ENCODE measurements around the gene MLLT6. TPM values are rescaled to one million over a fixed set of nuclear protein-coding genes. Genes with fewer than 3 reads are reported as not detected.
A peak's percentile ranks its signal among the peaks of the same experiment; 100 is the strongest.

MLLT6 gene
- 10 to 100 TPM; 82.5 to 87.9 TPM for total RNA-seq
- long read RNA-seq, transcript MLLT6-205 (1 exons, 2,937 nt): major isoform, 5 of 35 reads
- long read RNA-seq, partial matches to known transcripts: 4 of 35 reads
- long read RNA-seq, other reads (novel, unspliced or antisense): 26 of 35 reads

- ATAC-seq (peak; percentile 42), DNase-seq (peak; percentile 80 to 84)
- intact Hi-C loops (cut with DNase I, micrococcal nuclease): no loop called here
Observed at GRCh38 chr17:38704606-38705522, at the start of gene MLLT6. Gene MLLT6 (plus strand): TSS chr17:38705273. CDS start chr17:38705633, 360 bp downstream.

GRCh38 chr17:38656959-38657823 is 47.9 kb upstream of the MLLT6 start:
- peak; percentile 70 for ATAC-seq
- intact Hi-C loops (cut with DNase I, micrococcal nuclease): no loop called here
- peak in 1 of 2 donors; percentile 25 for DNase-seq

GRCh38 chr17:38657824-38658740 is 47.0 kb upstream of the MLLT6 start:
- ATAC-seq (no peak), DNase-seq (no peak)
- intact Hi-C loops (cut with DNase I, micrococcal nuclease): no loop called here

DNA sequence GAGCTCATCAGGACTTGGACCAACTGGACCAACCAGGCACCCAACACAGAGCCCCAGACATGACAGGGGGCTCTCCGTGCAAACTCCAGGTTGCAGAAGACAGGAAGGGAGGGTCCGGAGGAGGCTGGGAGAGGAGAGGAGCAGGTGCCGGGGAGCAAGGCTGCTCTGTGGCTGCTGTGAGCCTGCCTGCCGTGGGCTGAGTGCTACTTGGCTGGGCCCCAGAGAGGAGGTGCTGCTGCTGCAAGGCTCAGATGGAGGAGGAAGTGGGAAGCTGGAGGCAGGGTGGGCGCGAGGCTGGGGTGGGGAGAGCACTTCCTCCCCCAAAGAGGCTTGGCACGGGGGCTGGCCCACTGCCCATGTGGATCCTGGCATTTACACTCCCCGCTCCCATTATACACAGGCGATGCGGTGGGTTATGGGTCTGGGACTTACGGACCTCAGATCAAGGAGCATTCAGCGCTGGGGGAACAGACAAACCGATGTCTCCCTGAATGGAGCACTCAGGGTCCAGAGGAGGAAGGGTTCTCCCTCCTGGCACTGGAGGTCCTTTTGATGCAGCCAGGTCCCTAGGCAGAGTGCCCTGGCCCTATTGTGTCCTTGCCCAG is 46.2 kb upstream of the MLLT6 start:
- intact Hi-C loops (cut with DNase I, micrococcal nuclease): no loop called here
- ATAC-seq: no peak
- DNase-seq: no peak

- intact Hi-C loops (cut with DNase I, micrococcal nuclease): no loop called here
- no peak for ATAC-seq
- DNase-seq: no peak
Observed at GRCh38 chr17:38659415-38659814, 45.7 kb upstream of the MLLT6 start.

DNA sequence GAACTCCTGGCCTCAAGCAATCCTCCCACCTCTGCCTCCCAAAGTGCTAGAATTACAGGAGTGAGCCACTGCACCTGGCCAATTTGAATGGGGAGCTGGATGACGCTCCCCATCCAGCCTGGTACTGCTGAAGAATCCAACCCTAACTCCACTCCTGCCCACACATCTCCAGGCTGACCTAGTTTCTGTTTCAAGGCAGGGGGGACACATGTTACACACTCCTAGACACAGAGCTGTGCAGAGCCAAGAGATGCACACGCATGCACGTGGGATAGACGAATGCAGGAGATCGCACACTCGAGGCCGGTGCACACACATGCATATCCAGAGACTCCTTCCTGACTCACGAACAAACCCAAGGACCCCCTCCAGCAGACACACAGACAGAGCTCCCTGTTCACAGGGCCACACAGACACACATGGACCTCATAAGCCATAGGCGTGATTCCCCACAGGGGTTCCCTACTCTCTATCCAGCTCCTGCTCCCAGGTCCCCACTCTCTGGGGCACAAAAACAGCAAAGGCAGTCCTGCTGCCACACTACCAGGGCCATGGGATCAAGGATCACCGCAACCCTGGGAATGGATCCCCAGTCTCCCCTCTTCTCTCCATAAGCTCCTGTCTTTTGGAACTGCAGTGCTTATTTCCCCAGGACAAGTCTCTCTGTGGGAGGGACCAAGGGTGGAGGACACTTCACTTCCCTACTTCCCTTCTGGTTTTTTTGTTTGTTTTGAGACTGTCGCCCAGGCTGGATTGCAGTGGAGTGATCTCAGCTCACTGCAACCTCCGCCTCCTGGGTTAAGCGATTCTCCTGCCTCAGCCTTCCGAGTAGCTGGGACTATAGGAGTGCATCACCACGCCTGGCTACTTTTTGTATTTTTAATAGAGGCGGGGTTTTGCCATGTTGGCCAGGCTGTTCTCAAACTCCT is 44.7 kb upstream of the MLLT6 start:
- ATAC-seq (peak; percentile 74), DNase-seq (peak in 1 of 2 donors; percentile 21)
- intact Hi-C loops (cut with DNase I, micrococcal nuclease): loop anchor here (10.0 kb wide), 2 partner anchors 96 to 166 kb away; no protein-coding TSS in a partner anchor

DNA sequence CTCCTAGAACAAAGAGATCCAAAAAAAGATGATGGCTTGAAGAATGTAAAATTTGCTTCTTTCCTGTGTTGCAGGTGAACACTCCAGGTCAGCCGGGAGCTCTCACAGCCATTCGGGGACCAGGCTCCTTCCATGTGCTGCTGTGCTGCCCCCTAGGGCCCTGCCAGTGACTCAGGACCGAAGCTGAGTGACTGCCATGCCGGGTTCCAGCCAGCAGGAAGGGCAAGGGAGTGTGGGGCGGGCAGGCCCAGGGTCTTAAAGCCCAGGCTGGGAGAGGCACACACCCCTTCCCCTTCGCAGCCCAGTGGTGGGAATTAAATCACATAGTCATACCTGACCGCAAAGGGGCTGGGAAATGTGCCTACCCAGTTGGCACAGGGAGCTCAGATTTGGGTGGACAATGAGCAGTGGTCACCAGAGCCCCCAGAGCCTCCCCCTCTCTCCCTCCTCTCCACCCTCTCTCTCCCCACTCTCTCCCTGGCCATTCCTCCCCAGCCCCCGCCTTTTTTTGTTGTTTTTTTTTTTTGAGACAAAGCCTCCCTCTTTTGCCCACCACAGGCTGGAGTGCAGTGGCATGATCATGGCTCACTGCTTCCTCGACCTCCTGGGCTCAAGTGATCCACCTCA is 41.8 kb upstream of the MLLT6 start:
- ATAC-seq: peak; percentile 90
- intact Hi-C loops (cut with DNase I, micrococcal nuclease): loop anchor here (10.0 kb wide), 2 partner anchors 98 to 168 kb away; no protein-coding TSS in a partner anchor
- DNase-seq: peak; percentile 58 to 75

DNA sequence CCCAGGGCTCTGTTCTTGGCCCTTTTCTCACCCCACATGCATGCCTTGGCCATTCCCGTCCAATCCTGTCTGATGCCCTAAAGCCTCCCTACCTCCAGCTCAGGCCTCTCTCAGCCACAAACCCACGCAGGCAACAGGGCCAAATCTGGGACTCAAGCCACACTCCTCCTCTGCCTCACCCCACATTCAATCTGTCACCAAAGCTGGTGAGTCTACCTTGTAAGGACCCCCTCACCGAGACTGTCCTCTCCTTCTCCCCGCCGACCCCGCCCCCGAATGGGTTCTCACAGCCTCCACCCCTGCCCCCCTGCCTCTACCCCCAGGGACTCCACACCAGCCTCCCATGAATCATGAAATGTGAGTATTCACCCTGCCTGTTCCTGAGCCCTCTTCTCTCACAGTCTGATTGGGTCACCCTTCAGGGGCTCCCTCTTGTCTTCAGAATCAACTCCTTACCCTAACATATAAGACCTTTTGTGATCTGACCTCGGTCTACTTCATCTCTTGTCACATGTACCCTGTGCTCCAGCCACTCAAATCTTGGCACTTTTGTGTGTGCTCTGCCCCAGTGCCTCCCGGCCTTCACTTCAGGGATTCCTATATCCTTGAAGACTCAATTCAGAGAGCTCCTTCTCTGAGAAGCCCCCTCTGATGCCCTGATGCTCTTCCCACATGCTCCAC is 41.0 kb upstream of the MLLT6 start:
- ATAC-seq (no peak), DNase-seq (no peak)
- intact Hi-C loops (cut with DNase I, micrococcal nuclease): loop anchor here (10.0 kb wide), 2 partner anchors 99 to 169 kb away; no protein-coding TSS in a partner anchor

DNA sequence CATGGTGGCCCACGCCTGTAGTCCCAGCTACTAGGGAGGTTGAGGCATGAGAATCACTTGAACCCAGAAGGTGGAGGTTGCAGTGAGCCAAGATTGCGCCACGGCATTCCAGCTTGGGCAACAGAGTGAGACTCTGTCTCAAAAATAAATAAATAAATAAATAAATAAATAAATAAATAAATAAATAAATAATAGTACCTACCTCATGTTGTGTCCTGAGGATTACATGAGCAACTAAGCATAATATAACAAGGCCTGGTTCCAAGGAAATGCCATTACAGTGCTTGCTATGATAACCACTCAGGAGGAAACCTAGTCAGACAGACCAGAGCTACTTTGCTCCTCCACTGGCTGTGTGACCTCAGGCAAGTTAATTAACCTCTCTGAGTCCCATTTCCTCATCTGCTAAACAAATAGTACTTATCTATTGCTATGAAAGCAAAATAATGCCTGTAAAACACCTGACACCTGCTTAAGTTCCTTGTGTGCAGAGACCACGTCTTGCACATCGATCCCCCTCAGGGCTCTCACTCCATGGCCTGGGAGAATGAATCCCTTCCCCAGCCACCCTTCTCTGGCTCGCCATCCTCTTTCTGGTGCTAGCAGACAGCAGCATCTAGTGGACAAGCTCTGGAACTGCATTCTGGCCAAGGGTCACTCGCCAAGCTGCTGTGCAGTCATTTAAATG is 37.8 kb upstream of the MLLT6 start:
- intact Hi-C loops (cut with DNase I, micrococcal nuclease): loop anchor here (5.0 to 10.0 kb wide), 3 partner anchors 102 to 172 kb away; no protein-coding TSS in a partner anchor
- ATAC-seq (peak; percentile 79), DNase-seq (peak; percentile 48 to 66)

DNA sequence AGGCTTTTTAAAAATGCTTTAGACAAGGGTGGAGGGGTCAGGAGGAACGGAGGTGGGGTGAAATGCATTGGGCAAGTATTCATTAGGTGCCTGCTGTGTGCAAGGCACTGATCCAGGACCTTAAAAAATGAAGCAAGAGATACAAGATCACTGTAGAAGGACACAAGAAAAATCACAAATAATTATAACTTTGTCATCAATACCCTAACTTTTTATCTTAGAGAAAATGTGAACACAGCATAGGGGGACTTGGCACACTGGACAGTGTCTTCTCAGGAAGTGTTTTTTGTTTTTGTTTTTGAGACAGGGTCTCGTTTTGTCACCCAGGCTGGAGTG is 37.3 kb upstream of the MLLT6 start:
- DNase-seq: no peak
- intact Hi-C loops (cut with DNase I, micrococcal nuclease): loop anchor here (5.0 to 10.0 kb wide), 3 partner anchors 103 to 173 kb away; no protein-coding TSS in a partner anchor
- no peak for ATAC-seq

DNA sequence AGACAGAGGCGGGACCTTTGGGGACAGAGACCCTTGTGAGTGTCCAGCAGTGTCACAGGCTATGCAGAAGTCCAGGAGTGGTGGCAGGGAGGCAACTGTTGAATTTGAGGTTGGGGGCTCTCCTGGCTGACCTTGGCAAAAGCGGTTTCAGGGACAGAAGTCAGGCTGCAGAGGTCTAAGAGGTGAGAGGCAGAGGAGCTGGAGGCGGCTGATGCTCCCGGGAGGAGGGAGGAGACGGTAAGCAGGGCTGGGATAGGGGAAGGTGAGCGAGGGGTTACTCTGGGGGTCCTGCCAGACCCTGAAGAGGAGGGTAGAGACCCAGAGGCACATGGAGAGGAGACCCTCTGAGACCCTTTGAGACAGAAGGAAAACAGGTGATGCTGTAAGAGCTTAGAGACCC is 35.6 kb upstream of the MLLT6 start:
- ATAC-seq (no peak), DNase-seq (no peak)
- intact Hi-C loops (cut with DNase I, micrococcal nuclease): loop anchor here (5.0 to 10.0 kb wide), 3 partner anchors 105 to 175 kb away; no protein-coding TSS in a partner anchor

DNA sequence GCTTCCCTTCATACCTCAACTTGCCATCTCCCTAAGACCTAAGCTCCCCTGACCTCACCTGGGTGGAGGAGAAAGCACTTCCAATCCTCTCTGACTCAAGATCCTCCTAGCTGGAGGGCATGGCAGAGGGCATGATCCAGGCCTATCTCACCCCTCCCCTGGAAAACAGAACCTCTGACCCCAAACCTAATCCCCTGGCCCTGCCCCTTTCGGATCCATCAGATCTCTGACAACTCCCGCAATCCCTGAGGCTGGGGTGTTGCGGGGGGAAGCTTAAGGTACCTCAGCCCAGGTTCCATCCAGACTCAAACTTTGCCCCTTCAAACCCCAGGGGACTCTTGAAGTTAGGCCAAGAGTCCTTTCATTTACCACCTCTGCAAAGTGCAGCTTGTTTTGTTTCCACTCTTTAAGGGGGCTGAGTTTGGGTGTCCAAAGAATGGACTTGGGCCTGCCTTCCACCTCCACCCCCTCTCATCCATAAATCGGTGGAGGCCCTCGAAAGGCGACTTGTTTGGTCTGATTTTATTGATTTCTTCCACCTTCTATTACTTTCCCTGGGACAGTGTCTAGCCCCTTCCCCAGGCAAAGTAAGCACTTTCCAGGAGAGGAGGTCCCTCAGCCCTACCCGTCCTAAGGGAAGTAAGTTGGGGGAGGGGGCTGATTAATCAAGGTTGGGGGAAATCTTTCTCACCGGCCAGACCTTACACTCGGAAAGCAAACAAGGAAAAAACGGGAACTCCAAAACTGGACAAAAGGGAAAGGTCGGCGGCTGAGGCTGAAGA is 32.9 kb upstream of the MLLT6 start:
- ATAC-seq: no peak
- intact Hi-C loops (cut with DNase I, micrococcal nuclease): no loop called here

DNA sequence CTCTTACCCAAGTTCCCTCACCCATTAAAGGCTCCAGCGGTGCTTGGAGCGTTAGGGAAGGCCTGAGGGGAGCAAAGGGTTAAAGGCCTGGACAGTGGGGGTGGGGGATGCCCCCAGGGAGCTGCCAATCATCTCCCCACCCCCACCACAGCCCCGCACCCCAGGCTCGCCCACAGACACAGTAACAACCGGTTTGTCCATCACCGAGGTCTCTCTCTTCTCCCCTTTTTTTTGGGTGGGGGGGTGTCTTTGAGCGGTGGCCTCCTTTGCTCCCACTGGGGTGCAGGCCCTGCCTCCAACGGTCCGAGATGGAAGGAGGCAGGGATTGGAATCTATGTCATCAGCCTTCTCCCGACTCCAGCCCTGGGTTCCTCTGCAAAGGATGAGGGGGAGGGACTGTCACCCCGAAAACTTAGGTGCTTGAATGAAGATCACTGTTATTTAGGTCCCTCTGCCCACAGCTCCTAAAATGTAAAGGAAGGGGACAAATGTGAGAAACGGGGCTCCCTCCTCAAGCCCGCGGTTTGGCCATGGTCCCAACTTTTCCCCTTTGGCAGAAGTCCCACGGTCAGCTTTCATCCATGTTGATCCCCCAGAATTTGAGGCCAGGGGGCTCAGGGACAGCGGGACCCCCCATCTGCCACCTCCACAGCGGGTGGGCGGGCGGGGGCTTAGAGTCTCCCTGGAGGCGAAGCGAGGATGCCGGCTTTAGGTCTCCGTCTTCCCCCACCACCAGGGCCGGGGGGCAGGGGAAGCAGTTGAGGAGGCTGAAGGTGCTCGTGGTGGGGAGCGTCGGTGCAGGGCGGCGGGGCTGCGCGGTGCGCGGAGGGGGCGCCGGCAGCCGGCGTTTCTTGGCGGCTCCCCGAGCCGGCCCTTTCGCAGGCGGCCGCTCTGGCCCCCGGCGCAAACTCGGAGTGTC is 32.0 kb upstream of the MLLT6 start:
- DNase-seq (no peak), ATAC-seq (no peak)
- intact Hi-C loops (cut with DNase I, micrococcal nuclease): no loop called here

More for the DNA sequence above, 32.9 kb upstream of the MLLT6 start:
- DNase-seq: no peak

All from left colon (tissue), 2 donors.